ENCODE measurements around the gene NEDD4L.

GRCh38 chr18:58287353-58288274 lies 243.6 kb downstream of the NEDD4L start:
- TF ChIP-seq POLR2AphosphoS5 (IDR thresholded peaks at IDR 0.05) (no peak), CTCF (IDR thresholded peaks at IDR 0.05) (no peak), EP300 (IDR thresholded peaks at IDR 0.05) (no peak)
